HG02938 (cell line): ENCODE results near the gene AUTS2.

Experiments
- ATAC-seq: cut with Tn5 transposase; IDR thresholded peaks from one replicate; pipeline ENCODE4 v1.9.1; 2021; ENCODE audit warnings: mild to moderate bottlenecking, moderate library complexity; ENCODE audit not compliant: unreplicated experiment

AUTS2 gene

DNA sequence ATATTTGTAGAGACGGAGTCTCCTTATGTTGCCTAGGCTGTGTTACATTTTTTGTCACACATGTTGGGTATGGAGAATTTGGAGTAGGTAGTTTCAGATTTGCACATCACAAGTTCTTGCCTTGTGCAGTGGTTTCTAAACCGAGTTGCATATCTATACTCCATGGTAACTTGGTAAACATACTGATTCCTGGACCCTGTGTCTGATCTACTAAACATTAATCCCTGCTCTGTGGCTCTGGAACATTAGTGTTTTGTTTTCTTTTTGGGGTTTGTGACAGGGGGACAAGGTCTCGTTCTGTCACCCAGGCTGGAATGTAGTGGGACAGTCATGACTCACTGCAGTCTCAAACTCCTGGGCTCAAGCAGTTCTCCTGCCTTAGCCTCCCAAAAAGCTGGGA is 24.7 kb downstream of the AUTS2 start:
- ATAC-seq = no peak

DNA sequence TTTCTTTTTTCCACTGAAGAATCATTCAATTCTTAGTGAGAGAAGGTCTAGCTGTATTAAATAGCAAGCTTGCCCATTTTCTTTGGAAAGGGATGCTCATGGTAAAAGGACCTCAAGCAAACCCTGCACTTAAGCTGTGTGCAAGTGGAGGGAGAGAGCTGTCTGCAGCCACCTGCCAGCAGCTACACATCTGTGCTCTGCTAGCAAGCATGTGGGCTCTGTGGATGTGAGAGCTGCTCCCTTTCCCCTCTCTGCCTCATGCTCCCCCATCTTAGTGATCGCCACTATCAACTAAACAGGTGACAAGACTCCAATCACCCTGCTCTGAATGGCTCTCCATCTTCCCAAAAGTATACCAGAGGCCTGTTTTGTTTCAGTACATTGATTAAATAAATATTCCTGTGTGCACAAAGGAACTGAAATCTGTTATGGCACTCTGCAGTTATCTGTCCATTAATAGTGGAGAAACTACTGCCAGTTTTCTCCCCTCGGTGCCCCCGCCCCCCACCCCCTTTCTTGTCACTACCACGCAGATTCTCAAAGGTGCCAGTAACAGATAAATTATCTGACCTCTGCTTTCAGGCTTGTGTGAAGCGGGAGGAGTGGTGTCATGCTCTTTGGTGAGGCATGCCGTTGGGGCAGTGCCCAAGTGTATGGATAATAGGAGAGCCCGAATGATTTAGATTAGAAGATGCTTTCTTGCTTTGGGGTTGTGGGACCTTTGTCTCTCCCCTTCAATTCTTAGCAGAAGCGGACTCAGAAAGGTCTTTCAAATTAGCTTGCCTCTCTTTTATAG is 26.4 kb downstream of the AUTS2 start:
- ATAC-seq = no peak

DNA sequence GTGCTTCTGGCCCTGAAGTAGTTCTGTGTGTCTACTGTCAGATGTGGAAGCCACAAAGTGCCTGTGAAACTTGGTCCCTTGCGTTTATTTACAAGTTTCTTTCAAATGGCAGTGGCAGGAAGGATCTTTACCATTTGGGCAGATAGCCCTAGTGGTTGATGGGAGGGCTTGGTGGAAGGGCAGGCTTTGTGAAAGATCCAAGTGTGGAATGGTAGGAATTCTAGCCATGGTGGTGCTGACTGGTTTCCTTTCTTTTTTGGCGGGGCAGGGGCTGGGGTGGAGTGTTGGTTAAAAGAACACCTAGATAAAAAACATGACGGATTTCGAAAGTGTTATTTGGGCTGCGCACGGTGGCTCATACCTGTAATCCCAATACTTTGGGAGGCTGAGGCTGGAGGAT is 27.0 kb downstream of the AUTS2 start:
- ATAC-seq = no peak

DNA sequence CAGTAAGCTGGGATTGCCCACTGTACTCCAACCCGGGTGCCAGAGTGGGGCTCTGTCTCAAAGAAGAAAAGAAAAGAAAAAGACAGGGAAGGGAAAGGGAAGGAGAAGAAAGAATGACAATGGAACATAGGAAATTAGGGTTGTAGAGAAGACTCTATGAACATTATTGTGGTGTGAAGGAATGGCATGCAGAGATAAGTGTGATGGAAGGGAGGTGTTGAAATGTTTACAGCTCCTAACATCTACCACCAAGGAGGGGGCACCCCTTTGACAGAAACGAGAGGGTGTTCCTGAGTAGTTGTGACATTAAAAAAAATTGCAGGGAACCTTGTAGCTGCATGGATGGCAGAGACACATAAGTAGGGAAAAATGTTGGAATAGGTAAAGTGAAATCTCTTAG is 27.5 kb downstream of the AUTS2 start:
- ATAC-seq = no peak

DNA sequence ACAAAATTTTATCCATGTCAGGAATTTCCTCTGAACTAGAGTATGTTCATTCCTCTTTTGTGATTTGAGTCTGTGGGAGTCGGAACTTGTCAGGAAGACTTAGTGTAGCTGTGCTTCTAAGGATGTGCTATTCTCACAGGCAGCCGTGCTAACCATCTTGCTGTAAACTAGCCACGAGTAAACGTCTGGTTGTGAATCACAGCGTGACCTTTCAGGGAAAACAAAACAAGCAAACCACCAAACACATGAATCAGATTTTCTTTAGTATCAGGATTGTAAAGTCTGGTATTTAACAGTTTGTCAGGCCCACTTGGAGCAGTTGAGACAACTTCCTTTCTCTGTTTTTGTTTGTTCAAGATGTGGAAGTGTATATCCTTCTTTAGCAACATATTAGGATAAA is 32.0 kb downstream of the AUTS2 start:
- no peak for ATAC-seq

DNA sequence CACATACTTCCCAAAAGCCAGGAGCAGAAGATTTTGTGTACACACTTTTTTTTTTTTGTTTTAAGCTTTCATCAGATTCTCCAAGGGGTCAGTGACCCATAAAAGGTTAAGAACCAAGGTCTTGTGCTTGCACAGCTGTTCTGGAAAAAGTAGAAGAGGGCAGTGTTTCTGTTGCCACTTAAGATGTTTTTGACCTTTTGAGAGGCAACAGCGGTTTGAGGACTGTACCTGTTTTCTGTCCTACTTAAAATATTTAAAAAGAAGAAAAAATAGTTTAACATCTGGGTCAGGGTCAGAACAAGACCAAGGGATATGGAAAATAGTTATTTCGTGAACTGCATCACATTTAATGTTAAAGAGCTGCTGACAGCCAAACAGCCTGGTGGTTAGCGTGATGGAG is 32.9 kb downstream of the AUTS2 start:
- no peak for ATAC-seq

DNA sequence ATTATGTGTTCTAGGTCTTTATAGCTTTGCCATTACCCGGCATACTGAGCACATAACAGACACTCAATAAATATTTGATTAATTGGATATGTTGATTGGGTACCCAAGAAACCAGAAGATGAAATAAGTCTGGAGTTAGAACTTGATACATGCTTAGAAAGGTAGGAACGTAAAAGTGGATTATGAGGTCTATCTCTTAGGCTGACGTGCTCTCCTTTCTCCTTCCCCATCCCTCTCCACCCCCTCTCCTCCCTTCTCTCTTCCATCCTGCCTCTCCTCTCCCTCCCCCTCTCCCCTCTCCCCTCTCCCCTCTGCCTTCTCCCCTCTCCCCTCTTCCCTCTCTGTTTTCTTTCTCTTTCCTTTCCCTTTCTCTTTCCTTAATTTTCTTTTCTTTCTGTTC is 34.0 kb downstream of the AUTS2 start:
- ATAC-seq = no peak

DNA sequence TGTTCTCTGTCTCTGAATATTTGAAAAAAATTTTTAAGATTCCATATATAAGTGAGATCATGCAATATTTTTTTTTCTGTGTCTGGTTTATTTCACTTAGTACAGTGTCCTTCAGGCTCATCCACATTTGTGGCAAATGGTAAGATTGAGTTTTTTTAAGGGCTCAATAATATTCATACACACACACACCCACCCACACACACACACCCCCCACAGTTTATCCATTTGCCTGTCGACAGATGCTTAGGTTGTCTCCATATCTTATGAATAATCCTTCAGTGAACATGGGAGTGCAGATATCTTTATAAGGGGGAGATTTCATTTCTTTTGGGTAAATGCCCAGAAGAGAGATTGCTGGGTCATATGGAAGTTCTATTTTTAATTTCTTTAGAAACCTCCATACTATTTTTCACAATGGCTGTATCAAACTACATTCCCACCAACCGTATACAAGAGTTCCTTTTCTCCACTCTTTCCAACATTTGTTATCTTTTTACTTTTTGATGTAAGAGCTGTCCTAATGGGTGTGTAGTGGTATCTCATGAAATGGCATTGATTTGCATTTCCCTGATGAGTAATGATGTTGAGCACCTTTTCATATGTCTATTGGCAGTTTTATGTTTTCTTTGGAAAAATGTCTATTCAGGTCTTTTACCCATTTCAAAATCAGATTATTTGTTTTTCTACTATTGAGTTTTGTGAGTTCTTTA is 35.0 kb downstream of the AUTS2 start:
- ATAC-seq = no peak

DNA sequence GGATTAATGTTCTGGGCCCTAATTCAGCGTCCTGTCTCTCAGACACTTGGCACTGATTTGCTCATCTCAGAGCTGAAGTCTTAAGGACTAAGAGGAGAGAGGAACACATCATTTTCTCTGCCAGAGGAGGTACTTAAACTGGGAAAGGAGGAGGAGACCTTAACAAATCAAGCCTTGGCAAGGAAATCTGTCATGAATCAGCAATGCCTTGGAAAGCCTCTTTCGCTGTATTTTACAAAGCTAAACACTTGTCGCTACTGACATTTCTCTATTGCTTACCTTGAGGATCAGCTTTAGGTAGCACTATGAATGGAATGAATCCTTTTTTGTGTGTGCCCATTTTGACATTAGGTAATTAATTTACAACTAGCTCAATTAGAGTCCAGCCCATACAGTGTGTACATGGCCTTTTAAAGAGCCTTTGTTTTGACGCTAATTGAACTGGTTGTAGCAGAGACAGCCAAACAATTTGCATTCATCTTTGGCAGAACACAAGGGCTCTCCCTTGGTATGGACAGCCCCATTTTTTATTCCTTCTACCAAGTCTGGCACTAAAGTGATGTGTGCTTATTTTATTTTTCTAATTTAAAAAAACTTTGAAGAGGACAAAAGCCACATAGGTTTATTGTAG is 37.4 kb downstream of the AUTS2 start:
- no peak for ATAC-seq

DNA sequence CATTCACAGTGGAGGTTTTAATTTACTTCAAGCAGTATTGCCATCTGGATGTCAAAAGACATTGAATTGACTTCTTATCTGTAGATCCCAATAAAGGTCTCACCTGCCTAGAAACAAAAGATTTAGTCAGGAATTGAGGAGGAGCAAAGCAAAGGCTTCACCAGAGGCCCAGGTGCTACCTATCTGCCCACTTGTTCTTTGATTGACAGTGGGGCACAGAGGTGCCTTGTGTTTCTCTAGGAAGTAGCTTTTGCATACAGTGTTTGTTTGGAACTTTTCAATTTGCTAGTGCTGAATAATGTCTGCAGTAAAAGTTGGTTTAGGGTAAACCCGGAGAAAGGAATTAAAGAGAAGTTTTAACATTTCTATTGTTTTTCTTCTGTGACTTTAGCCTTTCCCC is 40.4 kb downstream of the AUTS2 start:
- ATAC-seq = no peak

DNA sequence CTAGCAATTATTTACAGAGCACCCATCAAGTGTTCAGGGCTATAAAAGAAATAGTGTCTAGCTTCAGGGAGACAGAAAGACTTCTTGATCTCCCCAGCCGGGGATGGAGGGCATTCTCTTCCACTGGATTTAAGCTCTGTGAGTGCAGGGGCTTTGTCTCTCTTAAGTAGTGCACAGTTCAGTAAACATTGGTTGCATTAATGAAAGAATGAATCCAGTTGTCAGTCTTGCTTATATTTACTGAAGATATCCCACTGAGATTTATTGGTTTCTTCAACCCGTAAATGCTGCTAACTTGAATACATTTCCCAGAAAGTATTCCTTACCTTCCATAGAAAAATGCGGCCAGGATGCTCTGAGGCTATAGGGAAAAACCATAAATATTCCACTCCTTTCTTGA is 41.9 kb downstream of the AUTS2 start:
- ATAC-seq = no peak

DNA sequence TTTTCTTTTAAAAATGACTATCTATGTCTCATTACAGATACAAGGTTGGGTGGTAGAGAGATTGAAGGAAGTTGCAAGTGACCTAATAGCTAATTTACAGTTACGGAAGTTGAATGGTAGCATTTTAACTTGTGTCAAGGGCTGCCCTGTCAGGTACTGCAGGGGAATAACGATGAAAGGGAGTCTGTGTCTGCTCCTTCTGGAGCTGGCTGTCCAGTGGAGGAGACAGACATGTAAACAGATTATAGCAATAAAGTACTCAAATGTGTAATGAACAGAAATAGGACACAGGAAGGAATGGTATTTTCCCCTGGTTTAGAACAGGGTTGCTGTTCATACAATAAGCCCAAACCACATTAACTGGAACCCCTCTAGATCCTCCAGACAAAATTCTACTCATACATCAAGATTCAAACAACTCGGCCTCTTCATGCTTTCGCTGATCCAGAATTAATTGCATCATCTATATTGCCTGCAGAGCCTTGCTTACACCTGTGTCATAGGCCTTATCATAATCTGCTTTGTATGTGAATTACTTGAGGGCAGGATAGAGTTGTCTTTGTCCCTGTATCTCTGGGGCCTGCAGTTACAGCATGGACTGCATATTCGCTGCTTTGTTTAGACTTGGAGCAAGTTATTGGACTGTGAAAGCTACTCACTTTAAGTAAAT is 42.8 kb downstream of the AUTS2 start:
- ATAC-seq = no peak

DNA sequence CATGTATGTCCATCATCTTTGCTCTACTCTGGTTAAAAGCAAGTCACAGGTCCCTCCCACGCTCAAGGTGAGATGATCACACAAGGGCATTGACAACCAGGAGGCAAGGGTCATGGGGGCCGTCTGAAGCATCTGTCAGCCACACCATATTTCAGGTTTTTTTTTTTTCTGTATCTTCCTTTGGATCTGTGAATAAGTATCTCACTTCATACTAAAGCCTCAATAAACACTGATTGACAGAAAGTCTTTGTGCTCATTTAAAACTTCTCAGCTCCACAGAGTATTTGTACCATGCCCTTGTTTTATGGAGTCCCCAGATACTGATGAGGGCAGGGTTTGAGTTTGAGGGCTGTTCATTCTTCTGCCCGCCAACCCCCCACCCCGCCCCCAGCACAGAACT is 45.0 kb downstream of the AUTS2 start:
- ATAC-seq = no peak

DNA sequence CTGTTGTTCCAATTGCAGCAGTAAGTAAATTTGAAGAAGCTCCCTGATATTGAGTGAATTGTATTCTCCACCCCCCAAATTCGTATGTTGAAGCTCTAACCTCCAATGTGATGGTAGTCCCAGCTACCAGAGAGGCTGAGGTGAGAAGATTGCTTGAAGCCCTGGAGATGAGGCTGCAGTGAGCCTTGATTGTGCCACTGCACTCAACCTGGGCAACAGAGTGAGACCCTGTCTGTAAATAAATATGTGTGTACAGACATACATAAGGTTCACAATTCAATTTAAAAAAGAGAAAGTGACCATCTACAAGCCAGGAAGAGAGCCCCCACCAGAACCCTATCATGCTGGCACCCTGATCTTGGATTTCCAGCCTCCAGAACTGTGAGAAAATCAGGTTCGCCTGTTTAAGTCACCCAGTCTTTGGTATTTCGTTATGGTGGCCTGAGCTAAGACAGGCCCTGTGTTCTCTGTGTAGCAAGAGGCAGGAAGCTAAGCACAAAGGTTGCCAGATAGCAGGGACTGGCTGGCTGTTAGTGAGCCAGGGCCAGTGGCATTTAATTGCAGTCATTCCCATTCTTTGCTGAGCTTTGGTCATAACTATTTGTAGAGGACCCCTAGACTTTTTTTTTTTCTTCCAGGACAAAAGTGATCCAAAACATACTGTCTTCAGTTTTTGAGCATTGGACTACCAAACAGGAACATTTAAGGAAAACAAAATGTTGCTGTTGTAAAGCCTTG is 45.6 kb downstream of the AUTS2 start:
- ATAC-seq = no peak

DNA sequence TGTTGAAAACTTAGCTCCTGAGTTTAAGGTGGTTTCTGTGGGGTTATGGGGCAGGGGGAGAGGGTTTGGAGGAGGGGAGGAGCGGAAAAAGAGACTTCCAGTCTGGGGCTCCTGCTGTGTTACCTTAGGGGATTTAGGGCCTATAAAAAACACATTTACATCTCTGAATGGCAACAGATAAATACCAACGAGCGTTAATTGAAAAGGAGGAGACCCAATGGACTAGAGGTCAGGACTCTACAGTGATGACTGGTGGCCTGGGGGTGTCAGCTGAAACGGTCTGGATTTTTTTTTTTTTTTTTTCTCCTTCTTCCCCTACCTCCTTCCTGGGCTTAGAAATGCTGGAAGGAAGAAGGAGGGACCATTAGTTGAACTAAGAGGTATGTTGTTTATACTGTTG is 47.4 kb downstream of the AUTS2 start:
- ATAC-seq = no peak

DNA sequence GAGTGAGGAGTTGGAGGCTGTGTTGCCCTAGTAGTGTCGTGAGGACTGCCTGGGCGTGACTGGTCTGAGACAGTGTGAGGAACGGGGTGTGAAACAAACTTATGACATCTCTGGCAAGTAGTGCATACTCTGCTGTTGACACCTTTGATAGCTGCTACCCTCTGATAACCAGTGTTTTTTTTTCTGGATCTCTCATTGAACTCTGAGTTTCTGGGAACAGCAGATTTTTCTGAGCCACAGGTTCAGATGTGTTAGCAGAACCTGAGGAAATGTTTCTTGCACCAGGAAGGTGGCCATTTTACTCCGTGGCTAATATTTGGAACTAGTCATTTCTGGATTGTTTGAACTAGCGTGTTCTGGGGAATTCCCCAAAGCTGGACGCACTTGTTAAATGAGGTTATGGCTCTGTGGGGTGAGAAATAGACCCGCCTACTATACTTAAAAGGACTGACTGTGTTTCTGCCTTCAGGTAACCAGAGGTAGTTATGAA is 52.9 kb downstream of the AUTS2 start:
- peak; percentile 84 for ATAC-seq

DNA sequence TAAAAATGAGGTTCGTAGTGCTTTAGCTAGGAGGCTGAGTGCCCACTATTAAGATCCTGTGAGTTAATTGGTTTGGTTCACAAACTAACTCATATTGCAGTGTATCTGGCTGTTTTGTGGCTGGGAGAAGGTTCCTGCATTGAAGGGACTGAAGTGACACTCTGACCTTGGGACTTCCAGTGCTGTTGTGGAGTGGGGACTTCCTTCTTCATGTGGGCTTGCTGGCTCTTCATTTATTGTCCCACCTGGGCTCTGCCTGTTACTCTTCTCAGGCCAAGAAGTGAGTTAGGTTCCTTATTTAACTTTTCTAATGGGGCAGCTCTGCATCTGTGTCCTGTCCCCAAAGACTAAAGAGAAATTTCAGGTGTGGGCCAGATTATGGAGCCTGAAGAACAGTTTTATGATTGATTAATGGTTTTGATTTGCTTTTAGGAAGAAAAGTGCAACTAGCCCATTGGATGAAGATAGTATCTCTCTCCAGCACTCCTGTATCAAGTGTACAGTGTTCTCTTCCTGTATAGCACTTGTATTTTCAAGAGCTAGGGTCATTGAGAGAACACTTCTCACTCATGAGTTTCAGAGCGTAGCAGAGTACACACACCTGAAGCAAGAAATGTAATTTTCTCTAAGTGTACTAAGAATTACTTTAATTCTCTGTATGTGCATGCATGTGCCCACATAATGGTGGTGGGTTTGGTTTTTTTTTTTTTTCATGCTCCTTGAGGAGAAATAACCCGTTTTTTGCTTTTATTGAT is 54.8 kb downstream of the AUTS2 start:
- no peak for ATAC-seq

DNA sequence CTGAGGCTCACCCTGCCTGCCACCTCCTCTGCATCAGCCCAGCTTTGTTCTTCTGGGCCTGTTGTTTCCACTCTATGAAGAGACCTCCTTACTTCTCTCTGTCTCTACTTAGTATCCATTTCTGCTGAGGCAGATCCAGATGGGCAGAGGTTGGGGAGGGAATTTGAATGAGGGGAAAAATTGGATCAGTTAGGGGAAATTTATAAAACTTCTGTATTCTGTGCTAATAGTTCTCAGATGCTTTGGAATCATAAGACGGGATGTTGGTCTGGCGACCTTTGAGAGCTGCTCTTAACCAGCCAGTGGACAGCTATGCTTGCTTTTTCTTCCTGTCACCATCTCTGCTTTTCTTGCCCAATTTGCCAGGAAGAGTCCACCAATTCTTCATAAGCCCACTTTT is 55.5 kb downstream of the AUTS2 start:
- ATAC-seq = no peak

DNA sequence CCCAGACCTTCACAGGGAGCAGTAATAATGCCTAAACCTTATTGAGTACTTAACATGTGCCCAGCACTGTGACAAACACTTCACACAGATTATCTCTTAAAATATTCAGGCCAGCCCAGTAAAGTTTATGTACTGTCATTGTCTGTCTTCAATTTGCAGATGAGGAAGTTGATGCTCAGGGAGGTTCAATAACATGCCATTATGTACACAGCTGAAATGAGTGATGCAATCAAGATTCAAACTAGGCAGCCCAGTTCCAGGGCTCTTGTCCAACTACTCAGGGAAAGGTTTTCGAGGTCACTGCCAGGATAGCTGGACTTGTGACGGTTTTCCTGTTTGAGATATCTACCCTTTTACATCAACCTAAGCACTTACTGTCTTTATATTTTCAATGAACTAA is 56.1 kb downstream of the AUTS2 start:
- ATAC-seq = no peak
